HFFc6 (cell line): ENCODE results near the gene CLIP4. TPM values are rescaled to one million over a fixed set of nuclear protein-coding genes. Genes with fewer than 3 reads are reported as not detected.
A peak's percentile ranks its signal among the peaks of the same experiment; 100 is the strongest.

Experiments
- DNase-seq: peaks from one replicate; pipeline ENCODE4 v3.0.0-alpha.2; 2018
- H3K27ac Mint-ChIP-seq: 2 replicates; pipeline ENCODE4 v1.8.0; 2020; ENCODE audit warnings: mild to moderate bottlenecking, mixed read lengths
- H3K27me3 Mint-ChIP-seq: 2 replicates; pipeline ENCODE4 v1.8.0; 2021; ENCODE audit warnings: mild to moderate bottlenecking, moderate library complexity, mixed read lengths; ENCODE audit not compliant: insufficient read depth
- H3K36me3 Mint-ChIP-seq: 2 replicates; pipeline ENCODE4 v1.8.0; 2021; ENCODE audit warnings: low read depth, mixed read lengths
- H3K4me1 Mint-ChIP-seq: 2 replicates; pipeline ENCODE4 v1.8.0; 2020; ENCODE audit warnings: low read depth, mixed read lengths
- H3K4me3 Mint-ChIP-seq: 2 replicates; pipeline ENCODE4 v1.8.0; 2020; ENCODE audit warnings: mild to moderate bottlenecking, moderate library complexity, mixed read lengths
- H3K9me3 Mint-ChIP-seq: 2 replicates; pipeline ENCODE4 v1.8.0; 2020; ENCODE audit warnings: mild to moderate bottlenecking, mixed read lengths
- CTCF ChIP-seq: fragments of 200-600 bp; sonication (generic); IDR thresholded peaks from 2 replicates; pipeline ENCODE4 v1.5.0; 2021; ENCODE audit warnings: antibody characterized with exemption, mild to moderate bottlenecking
- total RNA-seq, 6 experiments: library from RNA; stranded (reverse); fragmentation: NEBNext Ultra II Directional; extraction: Animal tissue kit (Norgen Biotek cat#: 25700); gene quantifications; 2 replicates in 1 of 6; 3 replicates in 5 of 6; pipeline ENCODE4 v1.2.3, GENCODE V29; 2021

Gene CLIP4
- total RNA-seq, 6 experiments from 2014 or later = 33.7 to 40.9 (median 36.6) TPM

DNA sequence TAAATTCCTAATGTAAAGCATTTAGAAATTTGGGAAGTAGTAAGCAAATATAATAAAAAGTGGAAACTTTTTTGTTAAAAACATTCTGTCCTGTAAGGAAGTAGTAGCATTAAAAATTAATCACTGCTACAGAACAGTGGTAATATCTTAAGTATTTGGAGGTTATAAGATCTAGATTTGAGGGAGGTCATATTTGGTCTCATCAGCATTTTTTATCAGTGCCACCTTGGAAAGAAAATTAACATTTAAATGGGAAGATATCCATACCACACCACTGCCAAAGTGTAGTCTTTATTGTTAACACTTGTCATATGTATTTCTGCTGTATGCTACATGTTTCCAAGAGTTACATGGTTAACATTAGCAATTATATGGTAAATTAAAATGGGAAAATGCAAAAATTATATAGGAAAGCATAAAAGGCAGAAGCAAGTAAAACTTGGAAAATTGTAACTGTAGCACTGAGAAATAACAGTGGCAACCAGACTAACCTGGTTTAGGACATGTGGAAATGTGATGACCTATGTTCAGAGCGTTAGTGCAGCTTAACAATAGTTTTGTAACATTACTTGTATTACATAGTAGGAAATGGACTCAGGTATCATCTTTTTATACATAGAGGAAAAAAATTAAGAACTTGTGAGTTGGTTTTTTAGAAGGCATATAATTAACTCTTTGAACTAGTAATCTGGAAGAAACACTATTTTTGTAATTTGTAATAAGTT, 47.2 kb downstream of the CLIP4 start:
- no peak for TF ChIP-seq CTCF
- H3K9me3 Mint-ChIP-seq = no peaks in the 10 kb centered on the region
- H3K27ac Mint-ChIP-seq = no peak overlapping the region
- H3K36me3 Mint-ChIP-seq = peaks cover 31% of the 10 kb centered on the region
- no peak for DNase-seq
- peaks cover 33% of the 10 kb centered on the region for H3K4me1 Mint-ChIP-seq
- H3K27me3 Mint-ChIP-seq = no peaks in the 10 kb centered on the region
- H3K4me3 Mint-ChIP-seq = no peak overlapping the region

- no peak overlapping the region for H3K27ac Mint-ChIP-seq
- TF ChIP-seq CTCF = no peak
- no peak for DNase-seq
- peaks cover 27% of the 10 kb centered on the region for H3K36me3 Mint-ChIP-seq
- H3K4me3 Mint-ChIP-seq = no peak overlapping the region
- H3K27me3 Mint-ChIP-seq = no peaks in the 10 kb centered on the region
- H3K9me3 Mint-ChIP-seq = no peaks in the 10 kb centered on the region
- H3K4me1 Mint-ChIP-seq = peaks cover 33% of the 10 kb centered on the region
These were observed 49.1 kb downstream of the CLIP4 start for GRCh38 chr2:29164091-29164846.

DNA sequence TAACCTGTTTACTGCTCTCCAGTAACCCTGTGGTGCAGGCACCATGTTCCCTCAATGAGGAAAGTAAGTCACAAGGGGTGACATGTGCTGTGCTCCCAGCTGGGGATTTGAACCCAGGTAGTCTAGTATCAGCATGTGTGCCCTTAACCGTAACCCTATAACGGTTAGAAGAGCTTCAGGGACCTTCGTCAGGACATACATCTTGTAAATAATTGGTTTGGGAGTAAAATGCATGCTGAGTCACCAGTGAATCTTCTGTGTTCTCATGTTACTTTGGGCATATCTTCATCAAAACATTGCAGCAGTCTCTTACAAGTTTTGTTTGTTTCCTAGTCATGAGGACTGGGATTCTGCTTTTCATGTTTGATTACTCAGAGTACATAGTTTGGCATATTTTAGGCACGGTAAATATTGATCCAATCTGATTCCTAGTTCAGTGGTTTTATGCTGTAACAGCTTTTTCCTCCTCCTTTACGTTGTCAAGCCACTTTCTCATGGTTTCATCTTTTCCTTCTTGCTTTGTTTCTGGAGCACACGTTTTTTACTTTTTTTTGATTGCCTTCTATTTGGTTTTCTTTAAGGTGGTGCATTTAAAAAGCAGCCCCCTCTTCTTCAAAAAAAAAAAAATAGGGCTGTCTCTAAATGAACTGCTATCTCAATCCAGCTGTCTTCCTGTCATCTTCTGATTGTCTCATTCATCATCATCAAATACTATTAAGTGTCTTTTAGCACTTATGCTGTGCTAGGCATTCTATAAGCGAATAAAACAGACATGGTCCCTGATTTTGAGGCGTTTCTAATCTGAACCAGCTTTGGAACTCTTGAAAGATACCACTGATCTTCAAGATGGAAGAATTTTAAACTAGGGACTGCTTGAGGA, 50.4 kb downstream of the CLIP4 start:
- H3K27ac Mint-ChIP-seq = peak overlapping the region; percentile 87
- DNase-seq = peak; percentile 81
- peak overlapping the region; percentile 57 for H3K4me3 Mint-ChIP-seq
- H3K27me3 Mint-ChIP-seq = no peaks in the 10 kb centered on the region
- H3K9me3 Mint-ChIP-seq = no peaks in the 10 kb centered on the region
- peaks cover 33% of the 10 kb centered on the region for H3K4me1 Mint-ChIP-seq
- H3K36me3 Mint-ChIP-seq = peaks cover 33% of the 10 kb centered on the region
- no peak for TF ChIP-seq CTCF

- Mint-ChIP-seq H3K9me3 (no peaks in the 10 kb centered on the region), H3K36me3 (peaks cover 28% of the 10 kb centered on the region), H3K4me1 (peaks cover 33% of the 10 kb centered on the region), H3K4me3 (no peak overlapping the region; the same call in 1 of the 2 replicates), H3K27me3 (no peaks in the 10 kb centered on the region), H3K27ac (peak overlapping the region; percentile 87)
- no peak for DNase-seq
- TF ChIP-seq CTCF = no peak
These were observed 51.2 kb downstream of the CLIP4 start for GRCh38 chr2:29166242-29167039.

DNA sequence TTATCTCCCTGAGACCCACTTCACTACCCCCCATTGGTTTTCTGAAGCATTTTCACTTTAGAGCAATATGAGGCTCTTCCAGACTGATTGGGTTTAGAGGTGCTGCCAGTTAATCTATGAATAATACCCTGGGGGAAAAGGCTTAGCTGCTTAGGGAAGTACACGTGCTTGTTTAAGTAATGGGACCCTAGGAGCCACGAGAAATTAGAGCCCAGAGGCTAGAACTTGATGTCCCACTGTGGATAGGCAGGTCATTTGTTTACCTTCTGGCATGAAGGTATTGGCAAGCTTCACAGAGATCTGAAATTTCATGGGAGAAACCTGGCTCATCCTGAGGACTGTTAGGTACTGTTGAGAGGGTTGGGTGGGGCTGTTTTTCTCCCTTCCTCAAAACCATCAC, 59.7 kb downstream of the CLIP4 start:
- Mint-ChIP-seq H3K27me3 (no peaks in the 10 kb centered on the region; the same call in 1 of the 2 replicates), H3K9me3 (no peaks in the 10 kb centered on the region), H3K4me1 (no peaks in the 10 kb centered on the region), H3K27ac (no peak overlapping the region), H3K4me3 (no peak overlapping the region), H3K36me3 (peaks cover 28% of the 10 kb centered on the region)
- TF ChIP-seq CTCF = no peak
- no peak for DNase-seq
